Keratinocyte (primary cell): ENCODE data around the gene PM20D2. TPM values are rescaled to one million over a fixed set of nuclear protein-coding genes. Genes with fewer than 3 reads are reported as not detected.

ENCODE experiments used
- DNase-seq: peaks from one replicate; pipeline ENCODE4 v3.0.0-alpha.2; 2011; ENCODE audit warnings: low read depth, missing footprints, low spot score
- FAIRE-seq: peaks from 2 replicates; lab custom pipeline; 2011; peaks lifted over from hg19 to GRCh38; lab: Jason Lieb, UNC
- H2AFZ ChIP-seq: 2 replicates; pipeline ENCODE4 v1.6.0; 2012; ENCODE audit warnings: low read length, control low read depth, inconsistent platforms; ENCODE audit not compliant: control insufficient read depth
- H3K27ac ChIP-seq: 2 replicates; pipeline ENCODE4 v1.5.1; 2011; ENCODE audit warnings: low read length; ENCODE audit not compliant: control insufficient read depth, insufficient read depth
- H3K27me3 ChIP-seq: 3 replicates; pipeline ENCODE4 v1.6.0; 2011; ENCODE audit warnings: low read length; ENCODE audit not compliant: control insufficient read depth, insufficient read depth; ENCODE audit errors: extremely low read depth
- H3K36me3 ChIP-seq, 2 experiments: 2 replicates in 1 of 2; 3 replicates in 1 of 2; pipeline ENCODE4 v1.5.1; 2011; ENCODE audit warnings: low read length in 2 of 2, mild to moderate bottlenecking in 1 of 2; ENCODE audit not compliant: control insufficient read depth in 2 of 2, insufficient read depth in 2 of 2; ENCODE audit errors: extremely low read depth in 1 of 2
- H3K4me1 ChIP-seq: 3 replicates; pipeline ENCODE4 v1.5.1; 2011; ENCODE audit warnings: low read length; ENCODE audit not compliant: control insufficient read depth, insufficient read depth; ENCODE audit errors: extremely low read depth
- H3K4me2 ChIP-seq: 3 replicates; pipeline ENCODE4 v1.6.0; 2011; ENCODE audit warnings: low read depth, low read length; ENCODE audit not compliant: control insufficient read depth, insufficient read depth; ENCODE audit errors: extremely low read depth
- H3K4me3 ChIP-seq, 3 experiments: fragments of 200-600 bp in 1 of 3; sonication (generic) in 1 of 3; 2 replicates in 2 of 3; 3 replicates in 1 of 3; pipeline ENCODE4 v1.5.1; 2011 to 2016; ENCODE audit warnings: low read length in 3 of 3, mild to moderate bottlenecking in 3 of 3, control low read depth in 2 of 3, inconsistent platforms in 1 of 3, low read depth in 1 of 3, mixed read lengths in 1 of 3, mixed run types in 1 of 3, moderate library complexity in 1 of 3; ENCODE audit not compliant: control insufficient read depth in 2 of 3, insufficient read depth in 2 of 3; ENCODE audit errors: extremely low read depth in 1 of 3
- H3K79me2 ChIP-seq: 2 replicates; pipeline ENCODE4 v1.6.0; 2012; ENCODE audit warnings: low read length; ENCODE audit not compliant: control insufficient read depth, insufficient read depth
- H3K9ac ChIP-seq: 3 replicates; pipeline ENCODE4 v1.6.0; 2011; ENCODE audit warnings: low read length; ENCODE audit not compliant: control insufficient read depth, insufficient read depth; ENCODE audit errors: extremely low read depth
- H3K9me1 ChIP-seq: 3 replicates; pipeline ENCODE4 v1.6.0; 2011; ENCODE audit warnings: low read length; ENCODE audit not compliant: control insufficient read depth, insufficient read depth; ENCODE audit errors: extremely low read depth
- H3K9me3 ChIP-seq: 2 replicates; pipeline ENCODE4 v1.5.1; 2012; ENCODE audit warnings: low read depth, low read length; ENCODE audit not compliant: control insufficient read depth
- H4K20me1 ChIP-seq: 3 replicates; pipeline ENCODE4 v1.6.0; 2011; ENCODE audit warnings: low read length; ENCODE audit not compliant: control insufficient read depth, insufficient read depth; ENCODE audit errors: extremely low read depth
- CTCF ChIP-seq, 3 experiments: IDR thresholded peaks in 1 of 3; conservative IDR thresholded peaks in 1 of 3; optimal IDR thresholded peaks in 1 of 3; 2 replicates in 2 of 3; 3 replicates in 1 of 3; pipeline versions ENCODE3 to v1.5.1; 2011; ENCODE audit warnings: low read length in 3 of 3, mild to moderate bottlenecking in 3 of 3, moderate library complexity in 2 of 3, control low read depth in 1 of 3, inconsistent platforms in 1 of 3; ENCODE audit not compliant: insufficient read depth in 2 of 3; ENCODE audit errors: extremely low read depth in 1 of 3
- EZH2 ChIP-seq: IDR thresholded peaks from one replicate; pipeline ENCODE4 v1.6.1; 2012; ENCODE audit warnings: inconsistent platforms, mild to moderate bottlenecking, low read length, moderate library complexity
- dilution Hi-C: fragments of 300-500 bp; cut with MboI; formaldehyde crosslinking; loops from one replicate; pipeline ENCODE4 v1.7.0; 2020; ENCODE audit warnings: low sequenced_read_pairs; ENCODE audit not compliant: extremely low pct_ligation_motif_present
- polyA plus RNA-seq, 5 experiments: library from polyadenylated mRNA; depleted of rRNA in 3 of 5; stranded (reverse) in 3 of 5; stranded (forward) in 1 of 5; unstranded in 1 of 5; fragments of >200 nt; gene quantifications; 1 replicate in 1 of 5; 2 replicates in 3 of 5; 3 replicates in 1 of 5; pipeline versions ENCODE4 v1.2.1 to v1.2.3, GENCODE V29; 2011 to 2012; ENCODE audit warnings: missing spikeins in 2 of 5, low read depth in 1 of 5, low replicate concordance in 1 of 5

Gene PM20D2
- polyA plus RNA-seq, 1 donor (not counting 4 experiments of a cell fraction or from before 2014, with no cell fraction given): 7.9 TPM

- Histone ChIP-seq H3K9me1 (no peaks in the 10 kb centered on the region), H3K27ac (no peak overlapping the region), H3K4me3 (no peak overlapping the region), H3K9me3 (no peaks in the 10 kb centered on the region), H3K36me3 (no peaks in the 10 kb centered on the region), H4K20me1 (no peaks in the 10 kb centered on the region), H3K79me2 (no peaks in the 10 kb centered on the region), H2AFZ (no peak overlapping the region), H3K4me2 (no peak overlapping the region), H3K9ac (no peak overlapping the region), H3K4me1 (peaks cover 3% of the 10 kb centered on the region), H3K27me3 (no peaks in the 10 kb centered on the region)
- FAIRE-seq (no peak), DNase-seq (no peak)
- no peak for TF ChIP-seq EZH2
- TF ChIP-seq CTCF (optimal IDR thresholded peaks at IDR 0.05 in 1 of 3, IDR thresholded peaks at IDR 0.05 in 1 of 3, conservative IDR thresholded peaks at IDR 0.05 in 1 of 3; ENCODE audit: extremely low read depth in 1 of 3, insufficient read depth in 2 of 3, low read length in 3 of 3): no peak
- dilution Hi-C loops: no loop called here
Measured at GRCh38 chr6:89134723-89135122, 11.1 kb upstream of the PM20D2 start.

GRCh38 chr6:89138173-89138572, 7.7 kb upstream of the PM20D2 start:
- FAIRE-seq (no peak), DNase-seq (no peak)
- Histone ChIP-seq H3K36me3 (no peaks in the 10 kb centered on the region), H3K9me3 (no peaks in the 10 kb centered on the region), H3K27ac (no peak overlapping the region), H4K20me1 (no peaks in the 10 kb centered on the region), H3K9ac (no peak overlapping the region), H3K9me1 (no peaks in the 10 kb centered on the region), H3K4me1 (peaks cover 3% of the 10 kb centered on the region), H3K79me2 (no peaks in the 10 kb centered on the region), H3K27me3 (no peaks in the 10 kb centered on the region), H3K4me3 (no peak overlapping the region), H3K4me2 (no peak overlapping the region), H2AFZ (no peak overlapping the region)
- dilution Hi-C loops: no loop called here
- TF ChIP-seq CTCF (optimal IDR thresholded peaks at IDR 0.05 in 1 of 3, IDR thresholded peaks at IDR 0.05 in 1 of 3, conservative IDR thresholded peaks at IDR 0.05 in 1 of 3; ENCODE audit: extremely low read depth in 1 of 3, insufficient read depth in 2 of 3, low read length in 3 of 3): no peak
- TF ChIP-seq EZH2: no peak
